Panc1 (cell line): ENCODE measurements around the gene CMTM7. TPM values are rescaled to one million over a fixed set of nuclear protein-coding genes. Genes with fewer than 3 reads are reported as not detected.

Experiments
- ATAC-seq: fragments of 200-7000 bp; cut with Tn5 transposase; 2 replicates; pipeline ENCODE4 v1.9.1; 2020; ENCODE audit warnings: mild to moderate bottlenecking, moderate library complexity
- BruUV-seq: library from RNA; stranded (reverse); fragments of 400-500 nt; replicated peaks from 2 replicates; lab custom pipeline; 2021; lab: Mats Ljungman, UMichigan
- CTCF ChIA-PET: fragments of 300-600 bp; sonication (Branson Sonifier 250); formaldehyde crosslinking; loops from one replicate; lab custom pipeline; 2022; ENCODE audit warnings: antibody characterized with exemption; lab: Charles Lee
- POLR2A ChIA-PET: fragments of 300-600 bp; sonication (Branson Sonifier 250); formaldehyde crosslinking; loops from one replicate; lab custom pipeline; 2022; ENCODE audit warnings: antibody characterized with exemption; lab: Charles Lee
- DNase-seq: peaks from one replicate; pipeline ENCODE4 v3.0.0-alpha.2; 2010; ENCODE audit warnings: low read depth, low spot score
- H3K27ac ChIP-seq: 2 replicates; pipeline ENCODE4 v1.5.1; 2011; ENCODE audit warnings: mild to moderate bottlenecking, low read length, inconsistent platforms
- H3K27me3 ChIP-seq: fragments of 200-500 bp; sonication (Bioruptor generic); 2 replicates; pipeline ENCODE4 v1.6.0; 2014; ENCODE audit warnings: low read length, inconsistent platforms; ENCODE audit not compliant: control insufficient read depth, insufficient read depth
- H3K36me3 ChIP-seq: fragments of 200-500 bp; sonication (Bioruptor generic); 2 replicates; pipeline ENCODE4 v1.5.1; 2014; ENCODE audit warnings: inconsistent platforms, mild to moderate bottlenecking, low read length, moderate library complexity; ENCODE audit not compliant: control insufficient read depth, insufficient read depth
- H3K4me1 ChIP-seq: 2 replicates; pipeline ENCODE4 v1.5.1; 2011; ENCODE audit warnings: inconsistent platforms, mild to moderate bottlenecking, low read length, moderate library complexity; ENCODE audit not compliant: control insufficient read depth, insufficient read depth
- H3K4me3 ChIP-seq, 2 experiments: 2 replicates each; pipeline ENCODE4 v1.5.1; 2011 to 2012; ENCODE audit warnings: low read depth in 2 of 2, low read length in 2 of 2, mild to moderate bottlenecking in 2 of 2, inconsistent platforms in 1 of 2, moderate library complexity in 1 of 2
- H3K9me3 ChIP-seq: fragments of 200-500 bp; sonication (Bioruptor generic); 2 replicates; pipeline ENCODE4 v1.5.1; 2014; ENCODE audit warnings: low read depth, mild to moderate bottlenecking, inconsistent platforms, low read length, moderate library complexity; ENCODE audit not compliant: control insufficient read depth, insufficient read depth
- POLR2AphosphoS5 ChIP-seq: IDR thresholded peaks from 2 replicates; pipeline ENCODE4 v1.6.1; 2012; ENCODE audit warnings: mild to moderate bottlenecking, low read depth, low read length, moderate library complexity
- REST ChIP-seq, 2 experiments: IDR thresholded peaks; 2 replicates each; pipeline ENCODE4 v1.6.1; 2011 to 2012; ENCODE audit warnings: low read depth in 2 of 2, control low read depth in 1 of 2, low read length in 1 of 2, mild to moderate bottlenecking in 1 of 2, moderate library complexity in 1 of 2; ENCODE audit not compliant: insufficient read depth in 1 of 2
- SIN3A ChIP-seq: IDR thresholded peaks from 2 replicates; pipeline ENCODE4 v1.6.1; 2012; ENCODE audit warnings: low read depth, mild to moderate bottlenecking, low read length, moderate library complexity, borderline replicate concordance; ENCODE audit not compliant: insufficient read depth
- TCF7L2 ChIP-seq: IDR thresholded peaks from 2 replicates; pipeline ENCODE4 v1.6.1; 2011; ENCODE audit warnings: mild to moderate bottlenecking, low read depth, low read length, inconsistent platforms
- in situ Hi-C: cut with HindIII; loops from 2 replicates; pipeline ENCODE4 v1.10.0; 2016; ENCODE audit warnings: low sequenced_read_pairs, low pct_unique_long_range_greater_than_20kb
- intact Hi-C: fragments of 100-400 bp; cut with micrococcal nuclease; formaldehyde crosslinking; loops from one replicate; pipeline ENCODE4 v1.10.0; 2022; ENCODE audit not compliant: unreplicated experiment
- total RNA-seq: library from RNA; stranded (reverse); gene quantifications from one replicate; pipeline ENCODE4 v1.2.1, GENCODE V29; 2021; ENCODE audit not compliant: unreplicated experiment
- TF ChIP-seq, protein P1 (sequence below): fragments of 450-650 bp; IDR thresholded peaks from 2 replicates; pipeline ENCODE4 v1.5.1; 2017; ENCODE audit warnings: mild to moderate bottlenecking

The CMTM7 gene
- total RNA-seq, 1 experiment from 2014 or later = 43.5 TPM

GRCh38 chr3:32381922-32382321, 9.7 kb upstream of the CMTM7 start:
- TF ChIP-seq POLR2AphosphoS5 = no peak
- no peak for TF ChIP-seq REST (IDR thresholded peaks at IDR 0.05; ENCODE audit: insufficient read depth in 1 of 2, low read depth in 2 of 2, low read length in 1 of 2)
- TF ChIP-seq, protein P1, sequence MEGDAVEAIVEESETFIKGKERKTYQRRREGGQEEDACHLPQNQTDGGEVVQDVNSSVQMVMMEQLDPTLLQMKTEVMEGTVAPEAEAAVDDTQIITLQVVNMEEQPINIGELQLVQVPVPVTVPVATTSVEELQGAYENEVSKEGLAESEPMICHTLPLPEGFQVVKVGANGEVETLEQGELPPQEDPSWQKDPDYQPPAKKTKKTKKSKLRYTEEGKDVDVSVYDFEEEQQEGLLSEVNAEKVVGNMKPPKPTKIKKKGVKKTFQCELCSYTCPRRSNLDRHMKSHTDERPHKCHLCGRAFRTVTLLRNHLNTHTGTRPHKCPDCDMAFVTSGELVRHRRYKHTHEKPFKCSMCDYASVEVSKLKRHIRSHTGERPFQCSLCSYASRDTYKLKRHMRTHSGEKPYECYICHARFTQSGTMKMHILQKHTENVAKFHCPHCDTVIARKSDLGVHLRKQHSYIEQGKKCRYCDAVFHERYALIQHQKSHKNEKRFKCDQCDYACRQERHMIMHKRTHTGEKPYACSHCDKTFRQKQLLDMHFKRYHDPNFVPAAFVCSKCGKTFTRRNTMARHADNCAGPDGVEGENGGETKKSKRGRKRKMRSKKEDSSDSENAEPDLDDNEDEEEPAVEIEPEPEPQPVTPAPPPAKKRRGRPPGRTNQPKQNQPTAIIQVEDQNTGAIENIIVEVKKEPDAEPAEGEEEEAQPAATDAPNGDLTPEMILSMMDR = no peak
- TF ChIP-seq SIN3A = no peak
- TF ChIP-seq TCF7L2 = no peak
- CTCF ChIA-PET = no interaction called here
- Histone ChIP-seq H3K27me3 (no peaks in the 10 kb centered on the region), H3K4me3 (no peak overlapping the region), H3K27ac (no peak overlapping the region), H3K9me3 (no peaks in the 10 kb centered on the region), H3K4me1 (no peaks in the 10 kb centered on the region), H3K36me3 (no peaks in the 10 kb centered on the region)
- ATAC-seq (no peak), DNase-seq (no peak)
- intact Hi-C loops (no loop called here), in situ Hi-C loops (no loop called here)
- no TSS peak for BruUV-seq
- POLR2A ChIA-PET = no interaction called here

- H3K4me3 ChIP-seq = no peak overlapping the region
- no peak overlapping the region for H3K27ac ChIP-seq
- ATAC-seq (no peak), DNase-seq (no peak)
- ChIA-PET CTCF (interaction anchor here (0.7 kb wide), 1 partner anchor 8 kb away, joined by 3 read pairs; no protein-coding TSS in a partner anchor), POLR2A (interaction anchor here (0.6 kb wide), 1 partner anchor 35 kb away, joined by 5 read pairs; no protein-coding TSS in a partner anchor)
- no peak for TF ChIP-seq POLR2AphosphoS5
- no peak for TF ChIP-seq TCF7L2
- TF ChIP-seq REST (IDR thresholded peaks at IDR 0.05; ENCODE audit: insufficient read depth in 1 of 2, low read depth in 2 of 2, low read length in 1 of 2) = no peak
- TF ChIP-seq SIN3A = no peak
- TF ChIP-seq, protein P1 = no peak
- no peaks in the 10 kb centered on the region for H3K27me3 ChIP-seq
- in situ Hi-C loops = no loop called here
- no peaks in the 10 kb centered on the region for H3K4me1 ChIP-seq
- H3K9me3 ChIP-seq = no peaks in the 10 kb centered on the region
- intact Hi-C loops = no loop called here
- H3K36me3 ChIP-seq = no peaks in the 10 kb centered on the region
- BruUV-seq = no TSS peak
Observed at GRCh38 chr3:32383136-32383711, 8.4 kb upstream of the CMTM7 start.
